Stimulated activated CD8-positive, alpha-beta memory T cell treated with anti-CD3 and anti-CD28 coated beads, Interleukin-2, amount 100 ng/mL, for 1 hour (primary cell): ENCODE results near the gene SPAG4.

Experiments
- DNase-seq, 2 donors: peaks; one replicate each; pipeline ENCODE4 v3.0.0-alpha.2; 2020; ENCODE audit warnings: low read depth in 2 of 2

Gene SPAG4

GRCh38 chr20:35620818-35621559 lies 5.4 kb downstream of the SPAG4 start:
- no peak for DNase-seq

GRCh38 chr20:35621560-35621946 lies 5.9 kb downstream of the SPAG4 start:
- DNase-seq: no peak

DNA sequence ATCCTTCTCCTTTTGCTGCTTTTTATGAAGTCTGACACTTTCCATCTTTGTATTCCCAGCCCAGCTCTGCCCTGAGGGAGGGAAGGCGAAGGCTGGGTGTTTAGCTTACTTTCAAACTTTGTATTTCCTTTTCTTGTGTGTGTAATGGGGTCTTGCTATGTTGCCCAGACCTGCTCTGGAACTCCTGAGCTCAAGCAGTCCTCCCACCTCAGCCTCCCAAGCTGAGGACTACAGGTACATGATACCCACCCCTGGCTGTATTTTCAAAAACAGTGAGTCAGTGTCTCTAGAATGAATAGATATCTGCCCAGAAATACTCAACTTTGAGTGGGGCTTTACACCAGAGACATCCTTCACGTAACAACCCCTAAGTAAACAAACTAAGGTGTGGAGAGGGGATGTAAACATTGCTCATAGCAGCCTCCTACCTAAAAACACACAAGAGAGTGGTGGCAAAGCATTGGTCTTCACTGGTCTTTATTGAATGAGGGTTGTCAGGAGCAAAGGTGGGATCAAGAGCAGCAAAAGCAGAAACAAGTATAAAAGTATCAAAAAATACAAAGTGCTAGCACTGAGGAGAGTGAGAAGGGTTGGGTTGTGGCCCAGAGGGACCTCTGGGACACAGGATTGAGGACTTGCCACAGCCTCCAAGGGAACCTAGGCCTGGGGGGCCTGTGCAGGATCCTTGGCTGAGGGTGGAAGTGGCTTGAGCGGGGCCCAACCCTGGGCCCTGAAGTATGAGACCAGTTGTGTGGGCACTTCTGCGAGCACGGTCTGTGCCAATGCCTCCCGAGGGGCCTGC lies 10.2 kb downstream of the SPAG4 start:
- no peak for DNase-seq

DNA sequence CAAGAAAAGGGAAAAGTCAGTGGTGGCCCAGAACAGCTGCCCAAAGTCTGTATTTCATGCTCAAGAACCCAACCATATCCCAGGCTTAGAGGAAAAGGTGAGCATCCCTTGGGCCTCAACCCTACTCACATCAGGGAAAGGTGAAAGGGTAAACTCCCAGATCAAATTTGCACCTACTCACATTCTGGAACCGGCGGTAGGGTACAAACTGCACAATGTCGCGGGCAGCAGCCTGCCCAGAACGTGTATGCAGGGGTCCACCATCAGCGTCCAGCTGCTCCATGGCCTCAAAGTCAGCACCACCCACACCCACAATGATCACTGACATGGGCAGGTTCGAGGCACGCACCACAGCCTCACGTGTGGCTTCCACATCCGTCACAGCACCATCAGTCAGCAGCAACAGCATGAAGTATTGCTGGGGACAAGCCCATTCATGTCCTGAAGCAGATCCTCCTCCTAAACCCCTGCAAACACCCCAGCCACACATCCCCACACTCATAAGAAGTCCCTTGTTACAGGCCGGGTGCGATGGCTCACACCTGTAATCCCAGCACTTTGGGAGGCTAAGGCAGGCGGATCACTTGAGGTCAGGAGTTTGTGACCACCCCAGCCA lies 10.9 kb downstream of the SPAG4 start:
- no peak for DNase-seq

DNA sequence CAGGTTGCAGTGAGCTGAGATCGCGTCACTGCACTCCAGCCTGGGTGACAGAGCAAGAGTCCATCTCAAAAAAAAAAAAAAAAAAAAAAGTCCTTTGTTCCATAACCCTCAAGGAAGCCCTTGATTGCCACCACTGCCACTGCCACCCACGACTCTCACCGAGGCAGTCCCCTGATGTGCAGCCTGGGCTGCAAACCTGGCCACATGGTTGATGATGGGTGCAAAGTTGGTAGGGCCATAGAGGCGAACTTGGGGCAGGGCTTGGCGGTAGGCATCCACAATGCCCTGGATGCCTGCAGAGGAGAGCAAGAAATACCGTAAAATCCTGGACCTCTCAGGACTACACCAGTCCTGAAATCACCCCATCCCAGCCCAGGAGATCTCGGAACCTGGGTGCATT lies 11.5 kb downstream of the SPAG4 start:
- DNase-seq: no peak

DNA sequence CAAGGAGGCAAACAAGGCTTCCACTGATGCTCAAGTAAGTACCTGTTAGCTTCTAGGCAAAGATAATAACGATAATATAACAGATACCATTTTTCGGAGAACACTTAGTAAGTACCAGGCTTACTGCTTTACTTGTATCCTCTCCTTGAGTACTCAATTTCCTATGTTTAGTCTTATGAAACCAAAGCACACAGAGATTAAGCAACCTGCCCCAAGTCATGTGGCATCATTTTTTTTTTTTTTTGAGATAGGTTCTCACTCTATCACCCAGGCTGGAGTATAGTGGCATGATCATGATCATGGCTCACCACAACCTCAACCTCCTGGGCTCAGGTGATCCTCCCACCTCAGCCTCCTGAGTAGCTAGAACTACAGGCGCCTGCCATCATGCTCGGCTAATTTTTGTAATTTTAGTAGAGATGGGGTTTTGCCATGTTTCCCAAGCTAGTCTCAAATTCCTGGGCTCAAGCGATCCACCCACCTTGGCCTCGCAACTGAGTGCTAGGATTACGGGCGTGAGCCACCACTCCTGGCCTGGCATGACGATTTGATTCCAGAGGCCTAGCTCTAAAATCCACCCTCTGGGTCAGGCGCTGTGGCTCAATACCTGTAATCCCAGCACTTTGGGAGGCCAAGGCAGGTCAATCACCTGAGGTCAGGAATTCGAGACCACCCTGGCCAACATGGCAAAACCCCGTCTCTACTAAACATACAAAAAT lies 14.0 kb downstream of the SPAG4 start:
- no peak for DNase-seq

GRCh38 chr20:35630636-35631035 lies 15.0 kb downstream of the SPAG4 start:
- no peak for DNase-seq

DNA sequence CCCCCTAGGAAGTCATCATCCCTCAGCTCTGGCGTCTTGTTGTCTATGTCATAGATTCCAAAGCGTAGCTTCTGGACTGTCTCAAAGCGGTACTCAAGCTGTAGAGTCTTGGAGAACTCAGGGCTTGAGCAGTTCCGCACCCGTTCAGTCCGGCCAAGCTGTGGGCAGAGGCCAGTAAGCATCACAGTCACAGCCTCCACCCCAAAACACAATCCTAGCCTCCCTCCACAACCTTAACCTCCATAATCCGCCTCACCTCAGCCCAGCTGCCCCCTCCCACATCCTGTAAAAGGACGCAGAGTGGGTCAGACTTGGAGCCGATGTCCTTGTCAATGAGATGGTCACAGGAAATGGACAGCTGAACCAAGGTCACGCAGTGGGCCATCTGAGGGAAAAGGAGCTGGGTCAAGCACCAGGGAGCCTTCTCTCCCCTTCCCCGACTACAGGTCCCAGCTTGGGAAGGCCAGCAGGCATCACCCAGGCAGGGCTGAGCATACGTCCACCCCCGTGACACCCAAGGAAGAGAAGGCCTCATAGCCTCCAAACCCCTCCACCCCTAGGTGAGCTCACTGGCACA lies 17.0 kb downstream of the SPAG4 start:
- no peak for DNase-seq

DNA sequence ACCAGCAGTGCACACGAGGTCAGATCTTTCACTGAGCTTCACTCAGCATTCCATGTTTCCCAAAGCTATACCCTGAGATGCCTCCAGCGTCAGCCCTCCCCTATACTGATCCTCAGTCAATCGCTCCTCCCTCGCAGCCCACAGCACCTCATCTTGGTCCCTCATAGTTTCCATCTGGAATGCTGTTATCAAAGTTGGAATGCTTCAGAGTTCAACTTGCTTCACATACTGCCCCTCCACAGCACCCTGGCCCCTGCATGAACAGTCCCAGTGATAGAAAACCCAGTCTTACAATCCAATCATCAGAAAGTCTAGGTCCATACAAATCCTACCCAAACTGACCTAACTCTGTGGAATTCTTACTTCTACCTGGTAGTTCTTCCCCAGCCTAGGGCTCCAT lies 20.0 kb downstream of the SPAG4 start:
- DNase-seq: no peak

- DNase-seq: no peak
Observed at GRCh38 chr20:35636095-35636494, 20.5 kb downstream of the SPAG4 start.

GRCh38 chr20:35637276-35637675 lies 21.6 kb downstream of the SPAG4 start:
- no peak for DNase-seq

DNA sequence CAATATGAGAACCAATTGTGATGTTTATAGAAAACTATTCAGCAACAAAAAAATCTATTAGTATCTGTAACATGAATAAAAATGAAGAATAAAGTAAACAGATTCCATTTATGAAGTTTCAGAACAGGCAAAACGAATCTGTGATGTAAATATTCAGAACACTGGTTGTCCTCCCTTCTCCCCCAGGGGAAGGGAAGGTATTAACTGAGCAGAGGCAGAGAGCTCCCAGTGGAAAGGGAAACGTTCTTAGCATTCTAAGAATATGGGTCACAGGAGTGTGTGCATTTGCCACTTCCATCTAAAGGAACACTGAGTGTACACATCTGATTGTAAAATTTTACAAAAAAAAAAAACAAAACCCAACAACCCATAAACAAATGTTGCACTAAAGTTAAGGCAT lies 23.1 kb downstream of the SPAG4 start:
- DNase-seq: no peak

DNA sequence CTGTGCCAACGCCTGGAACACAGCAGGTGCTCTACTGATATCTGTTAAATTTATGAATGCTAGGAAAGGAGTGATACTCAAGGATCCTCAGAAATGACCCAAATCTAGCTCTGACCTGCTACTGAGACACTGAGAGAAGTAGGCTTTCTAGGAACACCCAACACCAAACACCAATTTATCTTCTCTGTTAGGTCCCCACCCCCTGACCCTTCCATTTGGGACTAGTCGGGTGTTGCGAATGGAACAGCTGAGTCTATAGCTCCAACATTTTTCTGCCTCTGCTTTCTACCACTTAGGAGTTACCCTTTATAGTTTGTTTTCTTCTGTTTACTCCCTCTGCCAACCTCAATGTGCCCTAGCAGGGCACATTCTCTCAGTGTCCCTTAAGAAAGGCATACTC lies 25.1 kb downstream of the SPAG4 start:
- no peak for DNase-seq

DNA sequence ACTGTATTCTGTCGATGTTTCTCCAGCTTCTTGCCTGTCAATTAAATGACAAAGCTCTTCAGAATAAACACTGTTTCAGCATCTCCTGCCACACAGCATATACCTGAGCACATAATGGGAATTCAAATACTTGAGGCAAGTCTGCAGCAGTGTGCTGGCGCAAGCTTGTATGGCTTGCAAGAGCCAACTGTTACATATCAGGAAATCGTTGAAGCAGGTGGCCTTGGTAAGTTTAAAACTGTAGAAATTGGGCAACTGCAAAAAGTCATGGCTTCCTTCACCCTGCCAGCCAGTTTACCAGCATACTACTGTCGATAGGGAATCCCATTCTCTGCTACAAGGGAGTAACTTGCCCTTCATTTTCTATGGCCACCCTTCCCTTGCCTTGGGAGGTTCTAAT lies 26.1 kb downstream of the SPAG4 start:
- no peak for DNase-seq

- DNase-seq: no peak
Observed at GRCh38 chr20:35643045-35643444, 27.4 kb downstream of the SPAG4 start.

DNA sequence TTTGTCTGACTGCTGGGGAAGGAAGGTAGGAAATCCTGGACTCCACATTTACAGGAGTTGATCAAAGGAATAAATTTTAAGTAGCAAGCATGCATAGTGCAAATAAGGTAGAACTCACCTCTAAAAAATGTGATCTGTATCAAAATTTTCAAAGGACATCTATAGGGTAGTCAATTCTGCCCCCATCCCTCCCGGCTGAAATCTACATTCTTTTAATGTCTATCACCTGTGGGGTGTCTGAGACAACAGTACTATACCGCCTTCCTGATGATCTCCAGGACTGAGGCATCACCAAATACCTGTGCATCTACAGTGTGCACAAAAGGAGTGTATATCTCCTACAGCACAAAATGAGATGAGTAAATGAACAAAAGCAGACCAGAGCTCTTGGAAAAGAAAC lies 29.2 kb downstream of the SPAG4 start:
- no peak for DNase-seq

GRCh38 chr20:35648836-35649235 lies 33.2 kb downstream of the SPAG4 start:
- DNase-seq: no peak

GRCh38 chr20:35650632-35651031 lies 35.0 kb downstream of the SPAG4 start:
- no peak for DNase-seq

DNA sequence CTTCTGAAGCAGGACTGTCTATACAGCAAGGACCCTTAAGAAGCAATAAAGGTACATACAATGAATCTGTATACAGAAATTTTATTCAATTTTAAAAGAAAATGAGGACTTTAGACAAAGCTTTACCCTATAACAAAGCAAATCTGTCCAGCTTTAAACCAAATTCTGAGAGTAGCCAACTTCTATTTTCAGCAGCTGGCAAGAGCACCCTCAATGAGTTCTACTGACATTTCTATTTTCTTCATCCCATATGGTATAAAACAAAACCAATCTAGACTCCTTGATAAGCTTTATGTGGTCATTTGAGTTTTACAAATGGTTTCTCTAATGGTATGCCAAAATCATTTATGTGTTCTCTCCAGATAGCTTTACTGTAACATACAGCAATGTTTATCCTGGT lies 36.3 kb downstream of the SPAG4 start:
- DNase-seq: no peak

DNA sequence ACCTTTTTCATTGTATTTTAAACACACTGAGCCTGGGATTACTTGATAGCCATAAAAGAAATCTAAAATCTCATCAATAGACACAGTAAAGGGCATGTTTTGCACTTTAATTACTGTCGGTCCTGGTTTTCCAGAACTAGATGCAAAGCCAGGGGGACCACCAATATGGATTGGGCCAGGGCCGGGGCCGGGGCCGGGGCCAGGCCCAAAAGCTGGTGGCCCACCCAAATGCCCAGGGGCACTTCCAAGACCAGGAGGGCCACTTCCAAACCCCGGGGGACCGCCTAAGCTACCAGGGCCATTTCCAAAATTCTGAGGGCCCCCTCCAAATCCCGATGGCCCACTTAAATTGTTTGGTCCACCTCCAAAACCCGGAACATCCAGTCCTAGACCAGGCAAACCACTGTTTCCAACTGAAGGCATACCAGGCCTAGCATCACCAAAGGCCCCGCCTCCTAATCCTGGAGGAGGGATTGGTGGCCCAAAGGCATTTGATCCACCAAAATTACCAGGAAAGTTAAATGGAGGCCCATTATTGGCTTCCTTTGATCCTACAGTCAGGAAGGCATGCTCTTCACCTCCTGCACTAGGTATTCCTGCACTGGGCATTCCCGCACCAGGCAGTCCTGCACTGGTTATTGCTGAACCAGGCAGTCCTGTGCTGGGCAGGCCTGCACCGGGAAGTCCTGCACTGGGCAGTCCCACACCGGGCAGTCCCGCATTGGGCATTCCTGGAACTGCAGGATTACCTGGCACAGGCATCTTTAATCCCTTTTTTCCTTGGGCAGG lies 37.2 kb downstream of the SPAG4 start:
- DNase-seq: no peak

DNA sequence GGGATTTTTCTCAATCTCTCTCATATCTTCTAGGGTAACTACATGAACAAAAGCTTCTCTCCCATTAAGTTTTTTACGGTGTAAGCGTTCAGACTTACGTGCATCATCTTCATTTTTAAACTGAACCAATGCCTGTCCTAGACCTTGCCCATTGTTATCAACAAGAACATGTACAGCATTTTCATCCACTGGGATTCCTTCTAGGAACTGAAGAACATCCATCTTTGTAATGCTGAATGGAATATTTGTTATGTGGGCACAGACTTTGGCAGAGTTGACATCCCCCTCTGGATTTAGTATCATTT lies 37.8 kb downstream of the SPAG4 start:
- DNase-seq: no peak
